GM18498 (cell line): ENCODE data around the gene SLC9A8.

ENCODE experiments used
- ATAC-seq: cut with Tn5 transposase; IDR thresholded peaks from one replicate; pipeline ENCODE4 v1.9.1; 2021; ENCODE audit warnings: mild to moderate bottlenecking, moderate library complexity; ENCODE audit not compliant: unreplicated experiment

Gene SLC9A8

DNA sequence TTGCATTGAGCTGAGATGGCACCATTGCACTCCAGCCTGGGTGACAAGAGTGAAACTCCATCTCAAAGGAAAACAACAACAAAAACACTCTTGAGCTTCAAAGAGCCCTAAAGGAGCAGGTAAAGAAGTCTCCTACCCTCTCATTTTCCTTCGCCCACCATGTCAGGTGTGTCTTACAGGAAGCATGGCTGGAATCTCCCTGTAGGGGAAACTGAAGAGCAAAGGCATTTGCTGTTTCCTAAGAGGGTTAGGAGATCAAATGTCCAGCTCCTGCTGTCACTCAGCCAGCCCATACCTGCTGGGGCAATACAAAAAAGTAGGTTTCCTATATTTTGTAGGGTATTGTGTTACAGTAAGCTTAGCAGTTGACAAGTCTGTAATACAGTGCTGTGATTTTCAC, 59.4 kb downstream of the SLC9A8 start:
- ATAC-seq = no peak

DNA sequence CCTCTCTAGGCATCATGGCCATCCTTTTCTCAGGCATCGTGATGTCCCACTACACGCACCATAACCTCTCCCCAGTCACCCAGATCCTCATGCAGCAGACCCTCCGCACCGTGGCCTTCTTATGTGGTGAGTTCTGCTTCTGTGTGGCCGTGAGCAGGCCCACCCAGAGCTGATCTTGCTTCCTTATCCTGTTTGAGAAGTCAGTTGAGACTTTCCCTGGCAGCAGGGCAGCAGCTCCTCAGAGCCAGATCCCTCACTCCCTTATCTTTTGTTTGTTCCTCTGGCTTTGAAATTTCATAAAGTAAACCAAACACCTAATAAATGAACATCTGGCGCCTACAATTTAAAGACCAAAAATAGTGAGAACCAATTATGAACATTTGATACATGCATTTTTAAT, 62.1 kb downstream of the SLC9A8 start:
- ATAC-seq = no peak

DNA sequence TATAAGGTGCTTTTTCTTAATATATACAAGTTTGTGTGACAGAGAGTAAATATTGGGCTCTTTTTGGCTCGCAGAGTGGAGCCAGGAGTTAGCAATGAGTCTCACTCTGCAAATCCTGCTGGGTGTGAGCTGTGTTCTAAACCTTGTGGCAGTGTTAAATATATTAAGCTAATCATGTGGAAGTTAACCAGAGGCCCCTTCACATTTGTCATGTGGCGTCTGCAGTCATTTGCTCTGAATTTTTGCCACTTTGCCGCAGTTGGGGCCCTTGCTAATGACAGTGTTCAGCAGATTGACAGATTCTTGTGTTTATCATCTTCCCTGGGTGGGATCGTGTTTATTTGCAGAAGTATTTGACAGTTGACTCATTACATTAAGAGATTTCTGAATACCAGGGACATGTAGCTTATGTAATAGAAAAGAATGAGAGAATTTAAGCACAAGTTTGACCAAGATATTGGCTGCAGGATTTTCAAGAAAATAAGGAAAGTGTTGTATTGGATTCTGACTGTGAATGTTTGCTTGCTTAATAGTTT, 64.8 kb downstream of the SLC9A8 start:
- no peak for ATAC-seq

DNA sequence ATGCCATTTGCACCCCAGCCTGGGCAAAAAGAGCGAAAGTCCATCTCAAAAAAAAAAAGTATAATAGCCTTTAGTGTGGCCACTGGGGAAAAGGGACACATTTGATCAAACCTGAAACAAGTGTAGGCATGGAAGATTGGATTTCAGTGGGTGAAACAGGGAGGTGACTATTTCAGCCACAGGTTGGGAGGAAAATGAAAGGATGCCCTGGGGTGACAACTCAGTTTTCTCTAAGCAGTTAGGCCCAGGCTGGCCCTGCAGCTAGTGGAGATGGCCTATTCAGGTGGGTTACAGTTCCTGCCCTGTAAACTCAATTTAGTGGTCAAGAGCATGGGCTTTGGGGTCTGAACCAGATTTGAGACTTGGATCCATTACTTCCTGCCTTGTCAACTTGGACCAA, 66.3 kb downstream of the SLC9A8 start:
- ATAC-seq = no peak

DNA sequence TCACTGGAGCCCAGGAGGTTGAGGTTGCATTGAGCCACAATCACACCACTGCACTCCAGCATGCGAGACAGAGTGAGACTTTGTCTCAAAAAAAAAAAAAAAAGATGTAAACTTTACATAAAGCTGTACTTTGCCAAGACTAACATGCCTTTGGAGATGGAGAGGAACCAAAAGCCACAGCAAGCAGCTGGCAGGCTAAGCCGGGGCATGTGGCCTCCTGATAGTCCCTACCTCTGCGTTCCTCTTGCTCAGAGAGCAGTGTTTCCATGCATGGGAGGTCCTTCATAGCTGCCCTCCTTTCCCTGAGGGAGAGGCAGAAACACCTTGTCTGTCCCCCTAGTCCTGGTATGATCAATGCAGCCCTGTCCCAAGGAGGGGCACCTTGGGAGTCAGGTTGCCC, 67.5 kb downstream of the SLC9A8 start:
- no peak for ATAC-seq

DNA sequence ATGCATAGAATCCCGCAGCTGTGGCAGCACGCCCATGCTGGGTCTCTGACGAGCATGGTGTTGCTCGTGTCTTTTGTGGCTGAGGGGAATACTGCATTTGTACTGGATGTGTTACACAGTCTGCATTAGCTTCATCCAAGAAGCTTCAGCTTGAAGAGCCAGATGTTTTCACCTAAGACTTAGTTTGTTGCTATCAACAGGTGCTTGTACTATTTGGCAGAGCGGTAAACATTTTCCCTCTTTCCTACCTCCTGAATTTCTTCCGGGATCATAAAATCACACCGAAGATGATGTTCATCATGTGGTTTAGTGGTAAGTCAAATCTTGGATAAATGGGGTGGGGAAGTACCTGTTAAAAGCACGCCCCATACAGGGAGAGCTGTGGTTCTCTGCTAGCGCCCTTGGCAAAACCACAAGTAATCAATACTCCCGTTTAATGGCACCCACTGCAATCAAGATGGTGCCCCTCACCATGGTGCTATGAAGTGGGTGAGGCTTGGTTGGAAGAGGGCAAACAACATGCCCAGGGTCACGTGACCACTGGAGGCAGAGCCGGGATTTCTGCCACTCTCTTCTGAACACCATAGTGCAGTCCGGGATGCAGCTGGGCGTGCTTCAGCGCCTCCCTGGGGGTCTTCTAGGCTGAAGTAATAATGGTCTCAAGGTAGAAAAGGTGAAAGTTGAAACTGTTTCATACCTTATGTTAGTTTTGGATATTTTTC, 68.3 kb downstream of the SLC9A8 start:
- no peak for ATAC-seq

DNA sequence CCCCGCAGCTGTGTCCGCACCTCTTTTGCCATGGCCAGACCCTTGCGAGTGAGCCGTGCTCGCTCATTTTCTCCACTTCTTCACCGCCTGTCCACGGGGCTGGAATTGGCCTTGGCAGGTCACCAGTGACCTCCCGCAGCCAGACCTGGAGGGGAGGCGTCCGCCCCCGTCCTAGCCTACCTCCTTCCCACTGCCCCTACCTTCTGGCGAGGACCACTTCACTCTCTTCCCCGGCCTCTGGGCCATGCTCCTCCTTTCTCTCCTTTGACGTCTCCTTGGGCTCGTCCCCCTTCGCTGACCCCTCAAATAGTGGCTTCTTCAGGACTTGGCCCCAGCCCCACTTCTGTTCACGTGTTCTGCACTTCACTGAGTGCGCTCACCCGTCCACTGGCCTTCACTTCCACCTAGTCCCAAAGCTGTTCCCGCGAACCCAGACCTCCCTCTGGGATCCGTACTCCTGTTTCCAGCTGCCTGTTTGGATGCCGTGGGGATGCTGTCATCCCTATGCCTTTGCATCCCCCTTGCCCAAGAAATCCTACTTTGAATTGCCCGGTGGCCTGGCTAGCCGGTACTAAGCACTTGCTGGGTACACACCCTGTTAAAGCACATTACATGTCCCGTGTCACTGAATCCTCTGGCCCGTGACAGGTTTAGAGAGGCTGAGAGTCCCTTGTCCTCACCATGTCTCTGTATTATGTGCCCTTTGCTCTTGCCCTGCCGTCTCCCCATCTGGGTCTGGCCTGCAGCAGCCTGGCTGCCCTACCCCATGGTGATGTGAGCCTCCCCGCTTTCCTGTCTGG, 69.7 kb downstream of the SLC9A8 start:
- ATAC-seq = no peak

DNA sequence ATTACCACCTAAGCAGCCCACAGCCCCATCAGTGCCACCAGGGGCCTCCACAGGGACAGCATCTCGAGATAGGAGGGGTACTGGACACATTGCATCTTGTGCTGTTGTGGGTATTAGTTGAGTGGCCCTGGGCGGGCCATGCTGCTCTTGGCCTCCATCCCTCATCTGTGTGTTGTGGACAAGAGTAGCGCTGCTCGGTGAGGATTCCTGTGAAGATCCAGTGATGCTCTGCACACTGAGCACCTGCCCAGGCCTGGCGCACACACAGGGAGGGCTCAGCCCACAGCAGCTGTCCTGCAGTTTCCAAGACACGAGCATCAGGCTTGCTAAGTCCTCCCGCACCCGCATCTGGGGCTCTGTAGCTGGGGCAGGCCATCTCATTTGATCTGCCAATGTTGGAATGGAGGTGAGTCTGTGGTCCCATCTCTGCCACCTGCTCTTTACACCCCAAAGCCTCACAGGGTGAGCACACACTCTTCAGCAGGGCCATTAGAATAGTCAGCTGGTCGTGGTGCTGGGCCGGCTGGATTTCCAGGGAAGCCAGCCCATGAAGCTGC, 70.7 kb downstream of the SLC9A8 start:
- ATAC-seq = no peak

DNA sequence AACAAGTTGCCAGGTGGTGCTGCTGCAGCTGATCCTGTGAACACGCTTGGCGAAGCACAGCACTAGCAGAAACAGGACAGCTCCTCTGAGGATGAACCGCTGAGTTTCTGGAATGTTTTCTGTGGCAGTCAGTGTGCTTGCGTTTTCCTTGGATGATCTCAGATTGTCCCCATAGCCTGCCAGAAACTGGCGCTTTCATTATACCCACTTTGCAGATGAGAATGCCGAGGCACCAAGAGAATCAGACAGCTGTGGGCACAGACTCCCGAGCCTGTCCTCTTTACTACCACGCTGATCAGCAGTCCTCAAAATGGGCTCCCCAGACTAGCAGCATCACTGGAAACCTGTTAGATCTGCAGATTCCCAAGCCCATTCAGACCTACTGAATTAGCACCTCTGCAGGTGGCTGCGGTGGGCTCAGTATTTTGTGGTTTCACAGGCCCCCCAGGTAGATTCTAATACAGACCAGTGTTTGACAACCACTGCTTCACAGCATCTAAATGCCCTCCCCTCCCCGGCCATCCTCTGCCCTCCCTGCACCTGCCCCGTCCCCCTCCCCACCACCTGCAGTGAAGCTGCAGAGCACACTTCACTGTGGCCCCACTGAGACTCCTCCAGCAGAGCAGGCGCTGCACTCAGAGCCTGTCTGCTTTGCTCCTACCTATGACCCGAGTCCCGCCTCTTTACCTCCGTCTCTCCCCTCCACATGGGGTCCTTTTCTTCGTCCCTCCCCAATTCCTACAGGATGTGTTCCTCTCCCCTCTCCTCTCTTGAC, 73.1 kb downstream of the SLC9A8 start:
- no peak for ATAC-seq

DNA sequence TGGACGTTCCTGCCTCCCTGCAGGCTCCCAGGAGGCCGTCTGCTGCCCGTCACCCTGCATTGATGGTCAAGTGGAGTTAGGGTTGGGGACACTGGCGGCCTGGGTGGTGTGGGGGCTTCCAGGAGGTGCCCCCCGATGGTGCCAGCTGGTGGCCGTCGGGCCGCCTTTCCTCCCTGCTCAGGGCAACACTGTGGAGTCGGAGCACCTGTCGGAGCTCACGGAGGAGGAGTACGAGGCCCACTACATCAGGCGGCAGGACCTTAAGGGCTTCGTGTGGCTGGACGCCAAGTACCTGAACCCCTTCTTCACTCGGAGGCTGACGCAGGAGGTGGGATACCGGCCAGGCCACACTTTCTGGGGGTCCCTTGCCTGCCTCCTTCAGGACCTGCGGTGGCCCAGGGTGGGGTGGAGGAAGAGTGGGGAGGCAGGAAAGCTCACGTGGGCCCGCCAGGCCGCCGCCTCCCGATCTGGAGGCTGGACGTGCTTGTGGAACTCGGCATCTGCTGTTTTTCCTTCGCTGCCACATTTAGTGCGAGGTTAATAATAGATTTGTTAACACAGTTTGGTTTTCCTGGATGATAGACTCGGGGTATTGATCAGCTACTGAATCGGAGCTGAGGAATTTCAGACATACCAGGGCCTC, 74.1 kb downstream of the SLC9A8 start:
- ATAC-seq = no peak

DNA sequence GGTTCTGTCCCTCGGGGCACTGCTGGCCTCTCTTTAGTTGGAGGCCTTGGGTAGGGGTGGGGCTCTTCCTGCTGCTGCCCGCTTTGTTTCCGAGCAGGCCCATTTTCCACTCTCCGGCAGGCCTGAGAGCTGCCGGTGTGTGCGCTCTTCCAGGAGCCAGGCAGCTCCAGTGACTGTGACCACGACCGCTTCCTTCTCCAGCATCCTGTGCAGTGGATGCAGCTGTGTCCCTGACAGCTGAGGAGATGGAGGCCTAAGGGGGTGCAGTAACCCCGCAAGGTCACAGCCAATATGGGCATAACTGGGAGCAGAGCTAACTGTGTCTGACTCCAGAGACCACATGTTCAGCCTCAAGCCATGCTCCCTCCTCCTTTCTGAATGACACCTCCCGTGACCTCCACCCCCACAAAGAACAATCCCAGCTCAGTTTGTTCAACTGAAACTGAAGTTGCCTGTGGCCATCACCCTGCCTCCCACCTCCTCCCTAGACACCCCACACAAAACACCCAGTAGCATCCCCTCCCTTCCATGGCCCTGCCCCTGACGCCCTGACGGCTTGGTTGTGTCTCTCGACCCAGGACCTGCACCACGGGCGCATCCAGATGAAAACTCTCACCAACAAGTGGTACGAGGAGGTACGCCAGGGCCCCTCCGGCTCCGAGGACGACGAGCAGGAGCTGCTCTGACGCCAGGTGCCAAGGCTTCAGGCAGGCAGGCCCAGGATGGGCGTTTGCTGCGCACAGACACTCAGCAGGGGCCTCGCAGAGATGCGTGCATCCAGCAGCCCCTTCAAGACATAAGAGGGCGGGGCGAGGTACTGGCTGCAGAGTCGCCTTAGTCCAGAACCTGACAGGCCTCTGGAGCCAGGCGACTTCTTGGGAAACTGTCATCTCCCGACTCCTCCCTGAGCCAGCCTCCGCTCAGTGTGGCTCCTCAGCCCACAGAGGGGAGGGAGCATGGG, 74.9 kb downstream of the SLC9A8 start:
- ATAC-seq = no peak

DNA sequence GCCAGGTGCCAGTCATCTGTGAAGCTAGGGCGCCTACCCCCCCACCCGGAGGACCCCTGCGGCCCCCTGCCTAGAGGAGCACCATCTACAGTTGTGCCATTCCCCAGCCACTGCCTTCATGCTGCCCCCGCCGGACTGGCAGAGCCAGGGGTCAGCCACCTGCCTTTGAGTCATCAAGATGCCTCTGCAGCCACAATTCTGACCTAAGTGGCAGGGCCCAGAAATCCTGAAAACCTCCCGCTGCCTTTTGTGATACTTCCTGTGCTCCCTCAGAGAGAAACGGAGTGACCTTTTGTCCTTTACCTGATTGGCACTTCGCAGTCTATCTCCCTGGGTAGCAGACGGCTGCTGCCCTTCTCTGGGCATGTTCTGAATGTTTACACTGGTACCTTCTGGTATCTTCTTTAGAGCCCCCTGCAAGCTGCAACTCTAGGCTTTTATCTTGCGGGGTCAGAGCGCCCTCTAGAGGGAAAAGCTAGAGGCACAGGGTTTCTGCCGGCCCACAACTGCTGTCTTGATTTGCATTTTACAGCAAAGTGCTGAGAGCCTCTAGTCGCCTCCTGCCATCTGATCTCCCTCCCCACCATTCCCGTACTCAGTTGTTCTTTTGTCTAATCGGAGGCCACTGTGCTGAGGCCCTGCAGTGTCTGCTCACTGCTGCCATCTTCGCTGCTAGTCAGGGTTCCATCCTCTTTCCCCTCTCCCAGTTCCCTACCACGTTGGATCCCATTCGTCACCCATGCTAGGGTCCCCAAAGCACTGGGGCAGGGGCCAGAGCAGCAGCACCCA, 75.8 kb downstream of the SLC9A8 start:
- ATAC-seq = no peak

DNA sequence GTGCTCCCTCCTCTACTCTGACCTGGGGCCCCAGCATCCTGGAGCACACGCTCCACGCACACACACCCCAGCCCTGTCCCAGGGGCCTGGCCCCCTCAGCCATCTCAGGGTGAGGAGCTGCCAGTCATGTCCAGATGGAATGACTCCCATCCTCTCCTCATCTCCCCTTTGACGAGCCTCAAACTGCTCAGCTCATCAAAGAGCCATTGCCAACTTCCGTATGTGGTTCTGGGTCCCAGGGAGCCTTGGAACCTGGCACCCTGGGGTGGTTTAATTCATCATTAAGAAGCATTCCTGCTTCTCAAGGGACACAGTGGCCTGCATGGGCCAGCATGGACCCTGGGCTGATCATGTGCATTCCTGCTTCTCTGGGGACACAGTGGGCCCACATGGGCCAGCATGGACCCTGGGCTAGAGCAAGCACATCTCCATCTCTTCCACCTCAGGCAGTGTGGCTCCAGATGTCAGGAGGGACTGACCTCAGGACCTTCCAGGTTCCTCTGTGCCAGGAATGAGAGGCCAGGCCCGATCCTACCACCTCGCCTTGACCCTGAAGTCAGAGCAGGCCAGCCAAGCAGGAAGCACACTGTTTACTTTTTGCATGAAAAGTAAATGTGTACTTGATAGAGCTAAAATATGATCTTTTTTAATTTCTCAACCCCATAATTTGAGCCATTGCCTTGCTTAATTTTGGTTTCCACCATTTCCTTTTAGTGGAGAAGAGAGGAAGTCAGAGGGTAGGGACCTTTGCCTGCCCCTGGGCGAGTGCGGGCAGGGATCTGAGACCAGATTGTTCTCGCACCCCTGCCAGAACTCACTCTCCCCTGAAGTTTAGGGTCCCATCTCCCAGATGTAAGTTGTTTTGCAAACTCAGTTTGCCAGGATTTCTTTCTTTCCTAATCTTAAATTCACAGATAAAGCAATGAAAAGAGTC, 76.6 kb downstream of the SLC9A8 start:
- ATAC-seq = no peak

DNA sequence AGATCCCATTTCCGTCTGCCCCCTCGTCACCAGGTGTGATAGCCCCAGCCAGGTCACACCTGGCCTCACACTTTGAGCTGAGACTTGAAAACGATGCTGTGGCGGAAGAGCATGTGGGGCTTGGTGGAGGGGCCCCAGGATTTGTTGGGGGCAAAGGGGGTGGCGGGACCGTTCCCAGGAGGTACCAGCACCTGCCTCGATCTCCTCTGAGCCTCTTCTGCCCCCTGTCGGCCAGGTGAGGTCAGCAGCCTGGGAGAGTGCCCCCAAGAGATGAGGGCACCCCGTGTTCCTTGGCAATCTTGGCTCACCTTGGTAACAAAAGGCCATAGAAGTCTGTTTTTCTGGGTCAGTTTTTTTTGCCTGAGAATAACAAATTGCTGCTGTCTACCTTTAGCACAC, 77.3 kb downstream of the SLC9A8 start:
- no peak for ATAC-seq

DNA sequence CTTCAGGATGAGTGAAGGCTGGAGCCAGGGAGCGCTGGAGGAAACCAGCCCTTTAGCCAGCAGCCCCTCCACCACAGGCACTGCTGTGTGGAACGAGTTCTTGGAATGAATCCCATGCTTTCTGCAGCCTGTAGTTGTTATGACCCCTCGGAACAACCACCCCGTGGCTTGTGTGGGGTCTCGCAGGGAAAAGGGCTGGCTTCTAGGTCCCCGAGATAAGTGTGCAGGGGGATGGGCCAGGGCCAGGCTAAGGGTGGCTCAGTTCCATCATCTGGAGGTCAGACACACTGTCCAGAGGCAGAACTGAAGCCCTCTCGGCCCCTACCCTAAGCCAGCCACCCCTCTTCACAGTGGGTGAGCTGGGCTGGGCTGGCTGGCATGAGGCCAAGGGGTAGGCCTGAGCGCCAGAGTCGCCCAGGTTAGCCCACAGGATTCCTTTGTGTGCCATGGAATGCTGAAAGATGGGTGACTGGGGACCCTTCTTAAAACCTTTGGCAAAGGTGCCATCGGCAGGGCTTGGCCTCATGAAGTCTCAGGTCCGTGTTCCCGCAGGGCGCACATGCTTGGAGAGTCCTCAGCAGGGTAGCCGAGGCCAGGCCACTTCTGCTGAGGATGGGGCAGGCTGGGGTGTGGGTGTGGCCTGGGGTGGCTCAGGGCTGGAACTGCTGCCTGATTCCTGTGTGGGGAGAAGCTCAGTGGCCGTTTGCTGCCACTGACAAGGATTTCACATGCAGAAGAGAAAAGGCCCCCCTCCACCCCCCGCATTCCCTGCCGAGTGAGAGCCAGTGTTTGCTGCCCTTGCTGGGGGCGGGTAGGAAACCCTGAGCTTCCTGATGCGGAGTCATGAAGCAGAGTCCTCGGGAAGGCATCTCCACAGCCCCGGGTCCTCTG, 78.1 kb downstream of the SLC9A8 start:
- ATAC-seq = no peak

DNA sequence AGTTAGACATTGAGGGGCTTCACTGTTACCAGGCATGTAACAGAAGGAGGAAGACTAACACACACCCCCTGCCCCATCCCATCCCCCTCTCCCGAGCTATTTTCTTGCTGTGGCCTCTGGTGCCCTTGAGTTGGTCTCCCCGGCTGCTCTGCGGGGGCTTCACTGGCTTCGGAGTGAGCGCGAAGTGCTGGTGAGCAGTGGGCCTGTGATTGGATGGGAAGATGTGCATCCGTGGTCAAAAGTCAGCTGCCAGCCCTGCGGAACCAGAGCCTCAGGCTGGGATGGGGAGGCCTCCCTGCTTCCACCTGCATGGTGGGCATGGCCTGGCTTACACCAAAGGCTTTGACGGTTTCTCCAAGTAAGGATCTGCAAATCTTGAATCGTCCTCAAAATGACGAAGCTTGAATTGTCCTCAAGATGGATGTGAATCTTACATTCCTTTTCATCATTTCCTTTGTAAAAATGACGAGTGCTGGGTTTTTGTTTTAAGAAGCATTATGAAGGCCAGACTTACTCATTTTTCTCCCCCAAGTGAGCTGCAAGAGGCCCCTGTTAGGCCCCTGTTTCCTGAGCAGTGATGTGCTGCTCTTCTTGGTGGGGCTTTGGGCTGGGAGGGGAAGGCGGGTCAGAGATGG, 79.0 kb downstream of the SLC9A8 start:
- ATAC-seq = no peak
